LNCAP (cell line): ENCODE results near the gene CFAP20DC.

Experiments
- CTCF ChIP-seq: fragments of 450-650 bp; IDR thresholded peaks from 2 replicates; pipeline ENCODE4 v1.5.1; 2017; ENCODE audit warnings: mild to moderate bottlenecking

CFAP20DC gene

GRCh38 chr3:58899159-58899952 is 150.5 kb downstream of the CFAP20DC start:
- TF ChIP-seq CTCF: no peak

- TF ChIP-seq CTCF: no peak
Observed at GRCh38 chr3:58898513-58898912, 151.3 kb downstream of the CFAP20DC start.

- no peak for TF ChIP-seq CTCF
Observed at GRCh38 chr3:58897646-58898045, 152.2 kb downstream of the CFAP20DC start.

- TF ChIP-seq CTCF: no peak
Observed at GRCh38 chr3:58888087-58888486, 161.7 kb downstream of the CFAP20DC start.

GRCh38 chr3:58884453-58884852 is 165.4 kb downstream of the CFAP20DC start:
- TF ChIP-seq CTCF: no peak

- TF ChIP-seq CTCF: no peak
Observed at GRCh38 chr3:58880182-58880581, 169.6 kb downstream of the CFAP20DC start.

- no peak for TF ChIP-seq CTCF
Observed at GRCh38 chr3:58874795-58875194, 175.0 kb downstream of the CFAP20DC start.

- no peak for TF ChIP-seq CTCF
Observed at GRCh38 chr3:58874248-58874741, 175.5 kb downstream of the CFAP20DC start.
